KMS-11 (cell line): ENCODE results near the gene FABP6.

Source experiments
- H2AFZ ChIP-seq: fragments of 200-600 bp; sonication (generic); 2 replicates; pipeline ENCODE4 v1.6.1; 2016; ENCODE audit warnings: antibody characterized with exemption, mixed run types, low read depth
- H3K27ac ChIP-seq: fragments of 200-600 bp; sonication (generic); 2 replicates; pipeline ENCODE4 v1.6.1; 2016; ENCODE audit warnings: mild to moderate bottlenecking, mixed run types
- H3K27me3 ChIP-seq: fragments of 200-600 bp; sonication (generic); 2 replicates; pipeline ENCODE4 v1.6.1; 2017; ENCODE audit warnings: mild to moderate bottlenecking, low read depth, mixed run types, moderate library complexity; ENCODE audit not compliant: insufficient read depth
- H3K36me3 ChIP-seq: fragments of 200-600 bp; sonication (generic); 2 replicates; pipeline ENCODE4 v1.6.1; 2017; ENCODE audit warnings: mild to moderate bottlenecking, mixed run types; ENCODE audit not compliant: insufficient read depth
- H3K4me1 ChIP-seq: fragments of 200-600 bp; sonication (generic); 2 replicates; pipeline ENCODE4 v1.6.1; 2016; ENCODE audit warnings: mild to moderate bottlenecking, low read depth, mixed run types; ENCODE audit not compliant: poor library complexity, severe bottlenecking
- H3K4me2 ChIP-seq: fragments of 200-600 bp; sonication (generic); 2 replicates; pipeline ENCODE4 v1.7.0; 2016; ENCODE audit warnings: mild to moderate bottlenecking, mixed run types
- H3K4me3 ChIP-seq: fragments of 200-600 bp; sonication (generic); IDR thresholded peaks from 2 replicates; pipeline ENCODE4 v1.6.1; 2017; ENCODE audit warnings: low read depth, low read length, mixed read lengths; ENCODE audit not compliant: insufficient read depth
- H3K79me2 ChIP-seq: fragments of 200-600 bp; sonication (generic); 2 replicates; pipeline ENCODE4 v1.6.1; 2016; ENCODE audit warnings: low read depth, mixed run types; ENCODE audit not compliant: insufficient read depth
- H3K9ac ChIP-seq: fragments of 200-600 bp; sonication (generic); 2 replicates; pipeline ENCODE4 v1.6.1; 2016; ENCODE audit warnings: mild to moderate bottlenecking, mixed run types
- H4K20me1 ChIP-seq: fragments of 200-600 bp; sonication (generic); 2 replicates; pipeline ENCODE4 v1.6.1; 2016; ENCODE audit warnings: mild to moderate bottlenecking, mixed run types; ENCODE audit not compliant: insufficient read depth
- TF ChIP-seq, protein P1 (sequence below): fragments of 200-600 bp; sonication (generic); conservative IDR thresholded peaks from 2 replicates; pipeline ENCODE4 v1.6.1; 2017; ENCODE audit warnings: low read depth, mild to moderate bottlenecking, antibody characterized with exemption, low read length, moderate library complexity, mixed read lengths

FABP6 gene

DNA sequence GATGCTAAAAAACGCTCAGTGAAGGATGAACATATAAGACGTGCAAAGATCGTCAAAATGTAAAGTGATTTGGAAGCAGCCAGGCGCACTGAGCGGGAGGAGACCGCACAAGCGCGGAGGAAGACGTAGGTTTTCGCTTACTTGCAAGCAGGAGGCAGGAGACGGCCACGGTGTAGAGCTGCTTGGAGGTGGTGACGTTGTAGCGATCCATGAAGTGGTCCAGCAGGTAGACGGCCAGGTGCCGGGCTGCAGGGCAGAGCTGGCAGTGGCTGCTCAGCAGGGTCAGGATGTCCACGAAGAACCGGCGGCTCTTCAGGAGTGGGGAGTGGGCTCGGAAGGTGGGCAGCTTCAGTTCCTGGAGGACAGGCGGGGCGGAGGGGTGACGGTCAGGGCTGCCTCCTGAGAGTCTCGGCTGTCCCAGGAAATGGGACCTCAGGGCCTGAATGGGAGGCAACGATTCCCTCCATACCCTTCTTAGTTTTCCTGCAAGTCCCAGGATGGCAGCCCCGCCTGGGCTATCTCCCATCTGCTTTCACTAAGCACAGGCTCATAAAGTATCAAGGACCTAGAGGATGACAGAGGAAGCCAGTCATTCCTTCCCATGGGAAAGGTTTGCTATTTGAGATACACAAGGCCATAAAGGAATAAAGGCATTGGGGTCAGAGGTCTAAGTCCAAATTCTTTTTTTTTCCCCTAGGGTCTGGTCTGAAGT, 51.2 kb downstream of the FABP6 start:
- H3K9ac ChIP-seq = no peak overlapping the region
- H2AFZ ChIP-seq = no peak overlapping the region
- no peak overlapping the region for H3K4me3 ChIP-seq
- H3K4me1 ChIP-seq = no peaks in the 10 kb centered on the region
- H3K27me3 ChIP-seq = no peaks in the 10 kb centered on the region
- no peaks in the 10 kb centered on the region for H4K20me1 ChIP-seq
- TF ChIP-seq, protein P1, sequence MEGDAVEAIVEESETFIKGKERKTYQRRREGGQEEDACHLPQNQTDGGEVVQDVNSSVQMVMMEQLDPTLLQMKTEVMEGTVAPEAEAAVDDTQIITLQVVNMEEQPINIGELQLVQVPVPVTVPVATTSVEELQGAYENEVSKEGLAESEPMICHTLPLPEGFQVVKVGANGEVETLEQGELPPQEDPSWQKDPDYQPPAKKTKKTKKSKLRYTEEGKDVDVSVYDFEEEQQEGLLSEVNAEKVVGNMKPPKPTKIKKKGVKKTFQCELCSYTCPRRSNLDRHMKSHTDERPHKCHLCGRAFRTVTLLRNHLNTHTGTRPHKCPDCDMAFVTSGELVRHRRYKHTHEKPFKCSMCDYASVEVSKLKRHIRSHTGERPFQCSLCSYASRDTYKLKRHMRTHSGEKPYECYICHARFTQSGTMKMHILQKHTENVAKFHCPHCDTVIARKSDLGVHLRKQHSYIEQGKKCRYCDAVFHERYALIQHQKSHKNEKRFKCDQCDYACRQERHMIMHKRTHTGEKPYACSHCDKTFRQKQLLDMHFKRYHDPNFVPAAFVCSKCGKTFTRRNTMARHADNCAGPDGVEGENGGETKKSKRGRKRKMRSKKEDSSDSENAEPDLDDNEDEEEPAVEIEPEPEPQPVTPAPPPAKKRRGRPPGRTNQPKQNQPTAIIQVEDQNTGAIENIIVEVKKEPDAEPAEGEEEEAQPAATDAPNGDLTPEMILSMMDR = no peak
- no peaks in the 10 kb centered on the region for H3K79me2 ChIP-seq
- H3K36me3 ChIP-seq = no peaks in the 10 kb centered on the region
- no peak overlapping the region for H3K27ac ChIP-seq
- no peak overlapping the region for H3K4me2 ChIP-seq

DNA sequence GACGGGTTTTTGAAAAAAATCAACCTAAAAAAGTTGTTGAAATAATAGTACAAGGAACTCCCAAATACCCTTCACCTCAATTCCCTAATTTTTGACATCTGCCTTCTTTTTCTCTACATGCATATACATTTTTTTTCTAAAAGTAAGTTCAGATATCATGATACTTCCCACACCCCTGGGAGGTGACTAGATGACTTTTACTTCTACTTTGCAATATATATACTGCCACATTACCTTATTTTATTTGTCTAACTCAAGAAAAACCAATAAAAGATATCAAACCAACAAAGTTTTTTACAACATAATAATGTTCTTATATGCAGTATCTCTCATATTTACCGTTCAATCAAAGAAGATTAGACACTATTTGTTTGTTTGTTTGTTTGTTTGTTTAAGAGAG, 52.0 kb downstream of the FABP6 start:
- no peak overlapping the region for H3K4me3 ChIP-seq
- no peak overlapping the region for H2AFZ ChIP-seq
- H3K9ac ChIP-seq = no peak overlapping the region
- no peaks in the 10 kb centered on the region for H4K20me1 ChIP-seq
- H3K4me1 ChIP-seq = no peaks in the 10 kb centered on the region
- H3K4me2 ChIP-seq = no peak overlapping the region
- H3K79me2 ChIP-seq = no peaks in the 10 kb centered on the region
- TF ChIP-seq, protein P1 = no peak
- no peak overlapping the region for H3K27ac ChIP-seq
- no peaks in the 10 kb centered on the region for H3K36me3 ChIP-seq
- H3K27me3 ChIP-seq = no peaks in the 10 kb centered on the region

DNA sequence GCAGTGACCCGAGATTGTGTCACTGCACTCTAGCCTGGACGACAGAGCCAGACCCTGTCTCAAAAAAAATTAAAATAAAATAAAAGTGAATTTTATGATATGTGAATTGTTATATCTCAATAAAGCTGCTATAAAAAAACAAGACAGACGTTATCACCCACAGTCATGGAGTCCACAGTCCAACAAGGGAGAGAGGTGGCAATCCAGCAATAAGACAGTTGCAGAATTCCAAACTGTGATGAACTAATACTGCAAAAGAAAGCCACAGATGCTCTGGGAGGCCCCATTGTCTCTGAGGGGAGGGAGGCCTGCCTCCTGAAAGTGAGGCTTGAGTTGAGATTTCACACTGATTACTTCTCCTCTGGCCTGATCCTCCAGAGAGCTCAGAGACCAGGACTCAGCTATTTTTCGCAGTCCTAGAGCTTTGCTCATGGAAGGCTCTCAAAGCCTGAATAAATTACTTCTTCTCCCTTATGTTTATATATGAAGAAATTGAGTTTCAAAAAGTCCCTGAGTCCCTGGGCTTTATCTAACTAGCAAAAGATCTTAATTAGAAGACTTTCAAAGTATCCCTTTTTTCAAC, 55.1 kb downstream of the FABP6 start:
- Histone ChIP-seq H3K4me1 (no peaks in the 10 kb centered on the region), H3K27ac (no peak overlapping the region), H3K79me2 (no peaks in the 10 kb centered on the region), H3K4me2 (no peak overlapping the region), H4K20me1 (no peaks in the 10 kb centered on the region), H3K4me3 (no peak overlapping the region), H3K9ac (no peak overlapping the region), H3K27me3 (no peaks in the 10 kb centered on the region), H3K36me3 (no peaks in the 10 kb centered on the region), H2AFZ (no peak overlapping the region)
- TF ChIP-seq, protein P1 = no peak

DNA sequence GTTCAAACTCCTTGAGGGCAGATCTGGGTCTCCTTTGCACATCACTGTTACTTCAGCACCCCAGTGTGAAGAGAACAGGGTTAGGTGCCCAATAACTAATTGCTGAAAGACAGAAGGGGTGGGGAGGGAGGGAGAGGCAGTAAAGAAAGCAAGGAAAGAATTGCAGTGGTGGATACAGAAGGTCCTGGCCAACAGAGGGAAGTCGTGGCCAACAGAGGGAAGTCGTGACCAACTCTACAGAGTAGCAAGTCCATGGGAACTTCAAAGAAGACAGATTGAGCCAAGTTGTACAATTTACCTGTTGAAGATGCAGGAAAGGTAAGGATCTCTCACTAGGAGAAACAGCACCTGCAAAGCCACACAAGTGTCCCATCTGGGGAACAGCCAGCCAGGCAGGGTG, 56.0 kb downstream of the FABP6 start:
- TF ChIP-seq, protein P1 = no peak

More for the DNA sequence above, 56.0 kb downstream of the FABP6 start:
- Histone ChIP-seq H3K4me2 (no peak overlapping the region), H3K27me3 (no peaks in the 10 kb centered on the region), H3K36me3 (no peaks in the 10 kb centered on the region), H3K4me1 (peaks cover 7% of the 10 kb centered on the region), H3K9ac (no peak overlapping the region), H4K20me1 (no peaks in the 10 kb centered on the region), H3K79me2 (no peaks in the 10 kb centered on the region), H3K4me3 (no peak overlapping the region), H2AFZ (no peak overlapping the region), H3K27ac (no peak overlapping the region)
